ENCODE measurements around the gene CCDC38.

Gene CCDC38

GRCh38 chr12:95956557-95957145, 14.2 kb upstream of the CCDC38 start:
- Histone ChIP-seq H2AFZ (ENCODE audit: low read length) (no peak overlapping the region), H2BK15ac (ENCODE audit: low read length) (no peak overlapping the region), H3K9me3 (replicated peaks in 1 of 2; ENCODE audit: control insufficient read depth in 2 of 2, insufficient read depth in 1 of 2, low read depth in 1 of 2, low read length in 2 of 2) (no peaks in the 10 kb centered on the region), H2BK12ac (ENCODE audit: low read length) (no peak overlapping the region), H3K23ac (ENCODE audit: low read depth, low read length, poor library complexity) (peak overlapping the region; percentile 21), H4K8ac (ENCODE audit: low read depth, low read length) (no peak overlapping the region), H3K4me3 (ENCODE audit: low read length in 2 of 2) (peak overlapping the region in 1 of 2 donors; percentile 18), H3K4me1 (ENCODE audit: control insufficient read depth in 2 of 2, insufficient read depth in 1 of 2, low read depth in 1 of 2, low read length in 2 of 2) (peaks cover 0 to 1% of the 10 kb centered on the region in 2 donors), H3K79me1 (ENCODE audit: low read depth, low read length) (no peaks in the 10 kb centered on the region), H3K27me3 (ENCODE audit: control insufficient read depth in 3 of 3, insufficient read depth in 3 of 3, low read depth in 1 of 3, low read length in 3 of 3) (peaks cover 0 to 8% (median 0%) of the 10 kb centered on the region in 3 experiments), H3K4ac (ENCODE audit: low read length) (no peak overlapping the region), H3K14ac (ENCODE audit: low read length) (no peak overlapping the region), H2BK5ac (ENCODE audit: low read length) (no peak overlapping the region), H4K91ac (ENCODE audit: low read depth, low read length, poor library complexity) (no peak overlapping the region), H3K4me2 (ENCODE audit: insufficient read depth, low read length, poor library complexity, severe bottlenecking) (no peak overlapping the region), H3K18ac (ENCODE audit: low read length) (peak overlapping the region; percentile 4), H3K9ac (ENCODE audit: low read depth, low read length, poor library complexity) (no peak overlapping the region), H3K36me3 (replicated peaks in 1 of 2; ENCODE audit: control insufficient read depth in 2 of 2, insufficient read depth in 2 of 2, low read length in 2 of 2) (no peaks in the 10 kb centered on the region), H3K27ac (replicated peaks; ENCODE audit: low read length) (no peak overlapping the region), H2BK120ac (ENCODE audit: low read depth, low read length) (no peak overlapping the region), H2AK5ac (ENCODE audit: low read depth, low read length) (no peak overlapping the region)
- WGBS, 2 donors (ENCODE audit: extremely low coverage in 2 of 2, insufficient read length in 2 of 2, insufficient replicate concordance in 1 of 2), result no CpG with 5 or more reads among the region's 27 CpGs
- no peak for DNase-seq (ENCODE audit: low spot score)

- Histone ChIP-seq H3K23ac (ENCODE audit: low read depth, low read length, poor library complexity) (no peak overlapping the region), H4K91ac (ENCODE audit: low read depth, low read length, poor library complexity) (no peak overlapping the region), H3K27ac (replicated peaks; ENCODE audit: low read length) (no peak overlapping the region), H3K18ac (ENCODE audit: low read length) (no peak overlapping the region), H3K9ac (ENCODE audit: low read depth, low read length, poor library complexity) (no peak overlapping the region), H3K4me2 (ENCODE audit: insufficient read depth, low read length, poor library complexity, severe bottlenecking) (no peak overlapping the region), H2BK120ac (ENCODE audit: low read depth, low read length) (no peak overlapping the region), H3K27me3 (ENCODE audit: control insufficient read depth in 3 of 3, insufficient read depth in 3 of 3, low read depth in 1 of 3, low read length in 3 of 3) (peaks cover 0 to 8% (median 0%) of the 10 kb centered on the region in 3 experiments), H3K4me3 (ENCODE audit: low read length in 2 of 2) (no peak overlapping the region), H4K8ac (ENCODE audit: low read depth, low read length) (no peak overlapping the region), H2AK5ac (ENCODE audit: low read depth, low read length) (no peak overlapping the region), H3K14ac (ENCODE audit: low read length) (no peak overlapping the region), H3K36me3 (replicated peaks in 1 of 2; ENCODE audit: control insufficient read depth in 2 of 2, insufficient read depth in 2 of 2, low read length in 2 of 2) (no peaks in the 10 kb centered on the region), H2AFZ (ENCODE audit: low read length) (no peak overlapping the region), H3K4ac (ENCODE audit: low read length) (no peak overlapping the region), H2BK15ac (ENCODE audit: low read length) (no peak overlapping the region), H3K4me1 (ENCODE audit: control insufficient read depth in 2 of 2, insufficient read depth in 1 of 2, low read depth in 1 of 2, low read length in 2 of 2) (peaks cover 0 to 1% of the 10 kb centered on the region in 2 donors), H3K9me3 (replicated peaks in 1 of 2; ENCODE audit: control insufficient read depth in 2 of 2, insufficient read depth in 1 of 2, low read depth in 1 of 2, low read length in 2 of 2) (no peaks in the 10 kb centered on the region), H3K79me1 (ENCODE audit: low read depth, low read length) (no peaks in the 10 kb centered on the region), H2BK5ac (ENCODE audit: low read length) (no peak overlapping the region), H2BK12ac (ENCODE audit: low read length) (no peak overlapping the region)
- DNase-seq (ENCODE audit: low spot score), result no peak
- no CpG with 5 or more reads among the region's 7 CpGs for WGBS, 2 donors (ENCODE audit: extremely low coverage in 2 of 2, insufficient read length in 2 of 2, insufficient replicate concordance in 1 of 2)
Measured at GRCh38 chr12:95955549-95956159, 13.2 kb upstream of the CCDC38 start.

GRCh38 chr12:95953000-95953399, 10.6 kb upstream of the CCDC38 start:
- Histone ChIP-seq H2BK5ac (ENCODE audit: low read length) (no peak overlapping the region), H3K4me1 (ENCODE audit: control insufficient read depth in 2 of 2, insufficient read depth in 1 of 2, low read depth in 1 of 2, low read length in 2 of 2) (peaks cover 0 to 1% of the 10 kb centered on the region in 2 donors), H4K91ac (ENCODE audit: low read depth, low read length, poor library complexity) (no peak overlapping the region), H2BK120ac (ENCODE audit: low read depth, low read length) (no peak overlapping the region), H2BK15ac (ENCODE audit: low read length) (no peak overlapping the region), H3K4ac (ENCODE audit: low read length) (no peak overlapping the region), H4K8ac (ENCODE audit: low read depth, low read length) (no peak overlapping the region), H3K9me3 (replicated peaks in 1 of 2; ENCODE audit: control insufficient read depth in 2 of 2, insufficient read depth in 1 of 2, low read depth in 1 of 2, low read length in 2 of 2) (no peaks in the 10 kb centered on the region), H3K23ac (ENCODE audit: low read depth, low read length, poor library complexity) (no peak overlapping the region), H3K4me3 (ENCODE audit: low read length in 2 of 2) (no peak overlapping the region), H3K36me3 (replicated peaks in 1 of 2; ENCODE audit: control insufficient read depth in 2 of 2, insufficient read depth in 2 of 2, low read length in 2 of 2) (no peaks in the 10 kb centered on the region), H2AK5ac (ENCODE audit: low read depth, low read length) (no peak overlapping the region), H3K27ac (replicated peaks; ENCODE audit: low read length) (no peak overlapping the region), H3K18ac (ENCODE audit: low read length) (no peak overlapping the region), H3K9ac (ENCODE audit: low read depth, low read length, poor library complexity) (no peak overlapping the region), H2BK12ac (ENCODE audit: low read length) (no peak overlapping the region), H3K14ac (ENCODE audit: low read length) (no peak overlapping the region), H2AFZ (ENCODE audit: low read length) (no peak overlapping the region), H3K4me2 (ENCODE audit: insufficient read depth, low read length, poor library complexity, severe bottlenecking) (no peak overlapping the region), H3K79me1 (ENCODE audit: low read depth, low read length) (no peaks in the 10 kb centered on the region), H3K27me3 (ENCODE audit: control insufficient read depth in 3 of 3, insufficient read depth in 3 of 3, low read depth in 1 of 3, low read length in 3 of 3) (peaks cover 0 to 8% (median 0%) of the 10 kb centered on the region in 3 experiments)
- WGBS, 2 donors (ENCODE audit: extremely low coverage in 2 of 2, insufficient read length in 2 of 2, insufficient replicate concordance in 1 of 2), result no CpG with 5 or more reads among the region's 1 CpG
- no peak for DNase-seq (ENCODE audit: low spot score)

- Histone ChIP-seq H3K27me3 (ENCODE audit: control insufficient read depth in 3 of 3, insufficient read depth in 3 of 3, low read depth in 1 of 3, low read length in 3 of 3) (peaks cover 0 to 5% (median 0%) of the 10 kb centered on the region in 3 experiments), H4K91ac (ENCODE audit: low read depth, low read length, poor library complexity) (no peak overlapping the region), H2BK5ac (ENCODE audit: low read length) (no peak overlapping the region), H3K4me3 (ENCODE audit: low read length in 2 of 2) (no peak overlapping the region), H2BK15ac (ENCODE audit: low read length) (no peak overlapping the region), H3K23ac (ENCODE audit: low read depth, low read length, poor library complexity) (no peak overlapping the region), H3K4me2 (ENCODE audit: insufficient read depth, low read length, poor library complexity, severe bottlenecking) (no peak overlapping the region), H3K36me3 (replicated peaks in 1 of 2; ENCODE audit: control insufficient read depth in 2 of 2, insufficient read depth in 2 of 2, low read length in 2 of 2) (no peaks in the 10 kb centered on the region), H3K14ac (ENCODE audit: low read length) (no peak overlapping the region), H3K79me1 (ENCODE audit: low read depth, low read length) (no peaks in the 10 kb centered on the region), H3K18ac (ENCODE audit: low read length) (no peak overlapping the region), H3K4me1 (ENCODE audit: control insufficient read depth in 2 of 2, insufficient read depth in 1 of 2, low read depth in 1 of 2, low read length in 2 of 2) (peaks cover 0 to 1% of the 10 kb centered on the region in 2 donors), H3K4ac (ENCODE audit: low read length) (no peak overlapping the region), H3K27ac (replicated peaks; ENCODE audit: low read length) (no peak overlapping the region), H2BK12ac (ENCODE audit: low read length) (no peak overlapping the region), H2AK5ac (ENCODE audit: low read depth, low read length) (no peak overlapping the region), H3K9me3 (replicated peaks in 1 of 2; ENCODE audit: control insufficient read depth in 2 of 2, insufficient read depth in 1 of 2, low read depth in 1 of 2, low read length in 2 of 2) (no peaks in the 10 kb centered on the region), H4K8ac (ENCODE audit: low read depth, low read length) (no peak overlapping the region), H3K9ac (ENCODE audit: low read depth, low read length, poor library complexity) (no peak overlapping the region), H2AFZ (ENCODE audit: low read length) (no peak overlapping the region), H2BK120ac (ENCODE audit: low read depth, low read length) (no peak overlapping the region)
- no peak for DNase-seq (ENCODE audit: low spot score)
Measured at GRCh38 chr12:95951515-95951914, 9.1 kb upstream of the CCDC38 start.

Measured in neuronal stem cell (in vitro differentiated cells).